BLaER1 (cell line): ENCODE data around the gene SCT.
"Not testable (repeated sequence)": the region's sequence is repeated elsewhere in the genome, so short reads cannot be mapped to it uniquely, and the experiment has no call there.

Experiments used
- H3K27ac ChIP-seq: shearing (Covaris generic); formaldehyde crosslinking; 2 replicates; pipeline ENCODE4 v1.8.1; 2022
- H3K27me3 ChIP-seq: shearing (Covaris generic); formaldehyde crosslinking; 2 replicates; pipeline ENCODE4 v1.8.1; 2022
- H3K36me3 ChIP-seq: shearing (Covaris generic); formaldehyde crosslinking; 2 replicates; pipeline ENCODE4 v1.8.1; 2022
- H3K4me1 ChIP-seq: shearing (Covaris generic); formaldehyde crosslinking; 2 replicates; pipeline ENCODE4 v1.8.1; 2022
- H3K4me2 ChIP-seq: shearing (Covaris generic); formaldehyde crosslinking; 2 replicates; pipeline ENCODE4 v1.8.1; 2022
- H3K4me3 ChIP-seq: shearing (Covaris generic); formaldehyde crosslinking; 2 replicates; pipeline ENCODE4 v1.8.1; 2022
- H3K9ac ChIP-seq: shearing (Covaris generic); formaldehyde crosslinking; 2 replicates; pipeline ENCODE4 v1.8.1; 2022
- H3K9me3 ChIP-seq: shearing (Covaris generic); formaldehyde crosslinking; 2 replicates; pipeline ENCODE4 v1.8.1; 2022
- H4K20me1 ChIP-seq: shearing (Covaris generic); formaldehyde crosslinking; 2 replicates; pipeline ENCODE4 v1.8.1; 2022
- Cebpa-rat ChIP-seq: shearing (Covaris generic); IDR thresholded peaks from 2 replicates; pipeline ENCODE4 v1.8.1; 2022

SCT gene

GRCh38 chr11:657691-658126 is 30.7 kb upstream of the SCT start:
- H3K36me3 ChIP-seq: peaks cover 96% of the 10 kb centered on the region
- no peak overlapping the region for H3K9ac ChIP-seq
- no peak overlapping the region for H3K4me2 ChIP-seq
- no peaks in the 10 kb centered on the region for H3K27me3 ChIP-seq
- H3K4me1 ChIP-seq: peaks cover 28% of the 10 kb centered on the region
- no peaks in the 10 kb centered on the region for H3K9me3 ChIP-seq
- H3K4me3 ChIP-seq: no peak overlapping the region
- peaks cover 86% of the 10 kb centered on the region for H4K20me1 ChIP-seq
- H3K27ac ChIP-seq: no peak overlapping the region
- no peak for TF ChIP-seq Cebpa-rat

- Histone ChIP-seq H3K4me3 (no peak overlapping the region), H3K27ac (no peak overlapping the region), H3K4me2 (no peak overlapping the region), H3K9ac (no peak overlapping the region), H4K20me1 (peaks cover 78% of the 10 kb centered on the region), H3K27me3 (no peaks in the 10 kb centered on the region), H3K36me3 (peaks cover 94% of the 10 kb centered on the region), H3K9me3 (no peaks in the 10 kb centered on the region), H3K4me1 (peaks cover 28% of the 10 kb centered on the region)
- TF ChIP-seq Cebpa-rat: no peak
Measured at GRCh38 chr11:656866-657265, 29.9 kb upstream of the SCT start.

- H3K9me3 ChIP-seq: no peaks in the 10 kb centered on the region
- H3K4me1 ChIP-seq: peaks cover 24% of the 10 kb centered on the region
- TF ChIP-seq Cebpa-rat: no peak
- no peaks in the 10 kb centered on the region for H3K27me3 ChIP-seq
- H3K9ac ChIP-seq: no peak overlapping the region
- H3K4me3 ChIP-seq: no peak overlapping the region
- H3K4me2 ChIP-seq: no peak overlapping the region
- H3K27ac ChIP-seq: no peak overlapping the region
- H3K36me3 ChIP-seq: peaks cover 93% of the 10 kb centered on the region
- H4K20me1 ChIP-seq: peaks cover 73% of the 10 kb centered on the region
Measured at GRCh38 chr11:656426-656825, 29.4 kb upstream of the SCT start.

DNA sequence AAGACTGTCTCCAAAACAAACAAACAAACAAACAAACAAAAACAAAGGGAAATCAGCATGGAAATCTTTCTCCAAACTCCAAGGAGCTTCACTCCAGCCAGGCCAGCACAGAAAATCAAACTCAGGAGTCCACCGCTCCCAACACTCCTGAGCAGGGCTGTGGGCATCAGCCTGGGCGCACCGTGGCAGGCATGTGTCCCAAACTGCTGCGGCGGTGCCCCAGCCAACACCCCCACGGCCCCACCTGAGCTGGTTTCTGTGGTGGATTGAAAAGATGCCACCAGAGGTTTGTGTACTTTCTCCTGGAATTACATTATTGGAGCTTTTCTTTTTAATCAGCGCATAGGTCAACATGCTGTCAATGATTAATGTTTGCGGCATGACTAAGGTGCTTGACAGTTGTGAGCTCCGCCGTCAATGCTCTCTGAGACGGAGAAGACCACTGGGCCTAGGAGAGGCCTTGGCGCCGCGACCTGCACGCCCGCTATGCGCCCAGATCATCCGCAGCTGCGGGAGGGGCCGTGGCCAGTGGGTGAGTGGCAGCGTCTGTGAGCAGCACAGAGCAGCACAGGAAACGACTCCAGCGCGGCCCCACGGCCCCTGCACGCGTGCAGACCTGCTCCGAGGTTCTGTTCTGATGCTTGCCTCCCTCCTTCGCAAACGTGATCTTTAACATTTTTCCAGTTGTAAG is 28.2 kb upstream of the SCT start:
- no peak overlapping the region for H3K9ac ChIP-seq
- no peak for TF ChIP-seq Cebpa-rat
- peaks cover 61% of the 10 kb centered on the region for H4K20me1 ChIP-seq
- H3K9me3 ChIP-seq: no peaks in the 10 kb centered on the region
- H3K4me1 ChIP-seq: peaks cover 11% of the 10 kb centered on the region
- H3K27ac ChIP-seq: no peak overlapping the region
- no peak overlapping the region for H3K4me2 ChIP-seq
- no peaks in the 10 kb centered on the region for H3K27me3 ChIP-seq
- H3K36me3 ChIP-seq: peaks cover 94% of the 10 kb centered on the region
- no peak overlapping the region for H3K4me3 ChIP-seq

DNA sequence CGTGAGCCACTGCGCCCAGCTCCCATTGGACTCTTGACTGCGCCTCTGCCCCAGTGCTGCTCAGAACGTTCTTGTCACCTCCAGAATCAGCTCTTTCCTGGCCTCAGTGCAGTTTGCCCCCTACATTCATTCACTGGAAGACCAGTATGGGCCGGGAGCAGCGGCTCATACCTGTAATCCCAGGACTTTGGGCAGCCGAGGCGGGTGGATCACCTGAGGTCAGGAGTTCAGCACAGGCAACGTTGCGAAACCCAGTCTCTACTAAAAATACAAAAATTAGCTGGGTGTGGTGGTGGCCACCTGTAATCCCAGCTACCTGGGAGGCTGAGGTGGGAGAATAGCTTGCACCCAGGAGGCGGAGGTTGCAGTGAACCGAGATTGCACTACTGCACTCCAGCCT is 27.5 kb upstream of the SCT start:
- not testable (repeated sequence) for H3K4me2 ChIP-seq, H3K27ac ChIP-seq, H3K4me1 ChIP-seq, H3K9ac ChIP-seq, H3K4me3 ChIP-seq, H3K9me3 ChIP-seq, H3K27me3 ChIP-seq
- H3K36me3 ChIP-seq: peaks cover 96% of the 10 kb centered on the region
- peaks cover 53% of the 10 kb centered on the region for H4K20me1 ChIP-seq

GRCh38 chr11:653837-654236 is 26.9 kb upstream of the SCT start:
- Histone ChIP-seq H3K4me2 (no peak overlapping the region), H3K36me3 (peaks cover 96% of the 10 kb centered on the region), H4K20me1 (peaks cover 47% of the 10 kb centered on the region), H3K9me3 (no peaks in the 10 kb centered on the region), H3K4me3 (no peak overlapping the region), H3K27me3 (no peaks in the 10 kb centered on the region), H3K27ac (no peak overlapping the region), H3K4me1 (no peaks in the 10 kb centered on the region), H3K9ac (no peak overlapping the region)
- no peak for TF ChIP-seq Cebpa-rat

DNA sequence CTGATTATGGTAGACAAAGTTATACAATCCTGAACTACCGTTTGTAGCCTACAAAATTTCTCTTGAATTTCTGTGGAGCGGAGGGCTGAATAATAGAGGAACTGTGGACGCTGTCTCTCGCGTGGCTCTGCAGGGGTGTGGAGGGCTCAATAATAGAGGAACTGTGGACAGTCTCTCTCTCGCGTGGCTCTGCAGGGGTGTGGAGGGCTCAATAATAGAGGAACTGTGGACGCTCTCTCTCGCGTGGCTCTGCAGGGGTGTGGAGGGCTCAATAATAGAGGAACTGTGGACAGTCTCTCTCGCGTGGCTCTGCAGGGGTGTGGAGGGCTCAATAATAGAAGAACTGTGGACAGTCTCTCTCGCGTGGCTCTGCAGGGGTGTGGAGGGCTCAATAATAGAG is 26.2 kb upstream of the SCT start:
- H3K27ac ChIP-seq, H3K27me3 ChIP-seq, H3K4me2 ChIP-seq, H3K9me3 ChIP-seq, H3K9ac ChIP-seq, H3K4me3 ChIP-seq, H3K4me1 ChIP-seq: not testable (repeated sequence)
- Histone ChIP-seq H4K20me1 (peaks cover 40% of the 10 kb centered on the region), H3K36me3 (peaks cover 95% of the 10 kb centered on the region)

- H3K4me1 ChIP-seq: peaks cover 21% of the 10 kb centered on the region
- H3K4me2 ChIP-seq: no peak overlapping the region
- no peak for TF ChIP-seq Cebpa-rat
- no peak overlapping the region for H3K4me3 ChIP-seq
- peaks cover 37% of the 10 kb centered on the region for H4K20me1 ChIP-seq
- no peaks in the 10 kb centered on the region for H3K9me3 ChIP-seq
- peaks cover 81% of the 10 kb centered on the region for H3K36me3 ChIP-seq
- no peak overlapping the region for H3K9ac ChIP-seq
- H3K27me3 ChIP-seq: no peaks in the 10 kb centered on the region
- H3K27ac ChIP-seq: no peak overlapping the region
Measured at GRCh38 chr11:650482-650881, 23.5 kb upstream of the SCT start.

DNA sequence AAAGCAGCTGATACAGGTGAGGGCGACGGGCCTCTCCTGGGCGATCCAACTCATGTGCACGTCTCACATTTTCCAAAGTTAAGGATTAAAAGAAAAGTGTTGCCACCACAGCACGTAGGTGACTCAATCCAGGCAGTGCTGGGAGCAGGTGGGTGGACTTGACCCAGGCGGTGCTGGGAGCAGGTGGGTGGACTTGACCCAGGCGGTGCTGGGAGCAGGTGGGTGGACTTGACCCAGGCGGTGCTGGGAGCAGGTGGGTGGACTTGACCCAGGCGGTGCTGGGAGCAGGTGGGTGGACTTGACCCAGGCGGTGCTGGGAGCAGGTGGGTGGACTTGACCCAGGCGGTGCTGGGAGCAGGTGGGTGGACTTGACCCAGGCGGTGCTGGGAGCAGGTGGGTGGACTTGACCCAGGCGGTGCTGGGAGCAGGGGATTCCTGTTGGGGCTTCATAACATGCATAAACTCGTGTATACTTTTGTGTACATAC is 20.7 kb upstream of the SCT start:
- peaks cover 77% of the 10 kb centered on the region for H3K36me3 ChIP-seq
- H3K4me1 ChIP-seq: peaks cover 33% of the 10 kb centered on the region
- not testable (repeated sequence) for H3K27ac ChIP-seq, H3K9me3 ChIP-seq, H3K4me2 ChIP-seq, H3K4me3 ChIP-seq, H3K9ac ChIP-seq, H3K27me3 ChIP-seq
- H4K20me1 ChIP-seq: peaks cover 47% of the 10 kb centered on the region

DNA sequence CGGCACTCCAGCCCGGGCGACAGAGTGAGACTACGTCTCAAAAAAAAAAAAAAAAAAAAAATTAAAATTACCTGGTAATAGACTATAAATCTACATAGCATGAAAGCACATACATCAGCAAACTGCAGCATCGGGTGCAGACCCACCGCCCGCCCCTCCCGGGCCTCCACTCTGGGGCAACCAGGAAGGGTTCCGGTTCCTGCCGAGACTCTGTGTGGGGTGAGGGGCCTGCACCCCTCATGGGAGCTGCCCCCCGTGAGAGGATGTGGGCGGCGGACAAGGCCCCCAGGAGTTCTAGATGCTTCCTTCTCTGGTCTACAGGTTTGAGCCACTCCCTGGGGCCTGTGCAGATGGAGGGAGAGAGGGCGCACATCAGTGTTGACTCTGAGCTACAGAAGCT is 19.2 kb upstream of the SCT start:
- Histone ChIP-seq H3K9ac (no peak overlapping the region), H3K4me1 (peaks cover 46% of the 10 kb centered on the region), H3K27ac (0 out of 2 replicates have a peak overlapping the region, but pooled peaks have one; percentile 22), H3K9me3 (no peaks in the 10 kb centered on the region), H3K36me3 (peaks cover 80% of the 10 kb centered on the region), H3K4me2 (peak overlapping the region; percentile 82), H4K20me1 (peaks cover 62% of the 10 kb centered on the region), H3K27me3 (peaks cover 11% of the 10 kb centered on the region), H3K4me3 (no peak overlapping the region)
- TF ChIP-seq Cebpa-rat: no peak

GRCh38 chr11:645536-645935 is 18.6 kb upstream of the SCT start:
- peak overlapping the region; percentile 82 for H3K4me2 ChIP-seq
- H3K4me1 ChIP-seq: peaks cover 53% of the 10 kb centered on the region
- H3K27ac ChIP-seq: 0 out of 2 replicates have a peak overlapping the region, but pooled peaks have one; percentile 9
- peaks cover 77% of the 10 kb centered on the region for H3K36me3 ChIP-seq
- peaks cover 69% of the 10 kb centered on the region for H4K20me1 ChIP-seq
- no peak overlapping the region for H3K9ac ChIP-seq
- no peak for TF ChIP-seq Cebpa-rat
- no peaks in the 10 kb centered on the region for H3K9me3 ChIP-seq
- H3K27me3 ChIP-seq: peaks cover 17% of the 10 kb centered on the region
- no peak overlapping the region for H3K4me3 ChIP-seq
